H1 (cell line): ENCODE results near the gene NCCRP1. TPM values are rescaled to one million over a fixed set of nuclear protein-coding genes. Genes with fewer than 3 reads are reported as not detected.

ENCODE experiments used
- CTCF ChIA-PET: fragments of 300-600 bp; sonication (Branson Sonifier 250); formaldehyde crosslinking; loops from one replicate; lab custom pipeline; 2021; ENCODE audit not compliant: partially characterized antibody; lab: Charles Lee
- POLR2A ChIA-PET: fragments of 300-600 bp; sonication (Branson Sonifier 250); formaldehyde crosslinking; loops from one replicate; lab custom pipeline; 2021; ENCODE audit warnings: inconsistent platforms; ENCODE audit not compliant: partially characterized antibody; lab: Charles Lee
- DNase-seq, 2 experiments: peaks; one replicate each; pipeline versions ENCODE4 v3.0.0 to v3.0.0-alpha.2; 2010 to 2022; ENCODE audit warnings: low spot score in 2 of 2, low read depth in 1 of 2, mixed read lengths in 1 of 2
- FAIRE-seq: peaks from 2 replicates; lab custom pipeline; 2011; peaks lifted over from hg19 to GRCh38; lab: Jason Lieb, UNC
- H2AFZ ChIP-seq: 2 replicates; pipeline ENCODE4 v1.8.1; 2012; ENCODE audit warnings: low read length, inconsistent platforms
- H2AK5ac ChIP-seq: 2 replicates; pipeline ENCODE4 v1.6.1; 2013; ENCODE audit warnings: low read depth, low read length
- H2BK120ac ChIP-seq: replicated peaks from 2 replicates; pipeline ENCODE3; 2013; ENCODE audit warnings: low read depth, low read length, inconsistent platforms
- H2BK12ac ChIP-seq: 2 replicates; pipeline ENCODE4 v1.6.1; 2013; ENCODE audit warnings: low read depth, low read length
- H2BK15ac ChIP-seq: 2 replicates; pipeline ENCODE4 v1.6.1; 2013; ENCODE audit warnings: low read length
- H2BK20ac ChIP-seq: 2 replicates; pipeline ENCODE4 v1.6.1; 2013; ENCODE audit warnings: low read length
- H2BK5ac ChIP-seq: 2 replicates; pipeline ENCODE4 v1.6.1; 2013; ENCODE audit warnings: low read depth, low read length
- H3K14ac ChIP-seq: 2 replicates; pipeline ENCODE4 v1.6.1; 2013; ENCODE audit warnings: inconsistent platforms; ENCODE audit not compliant: insufficient read length
- H3K18ac ChIP-seq: 2 replicates; pipeline ENCODE4 v1.6.1; 2013; ENCODE audit warnings: low read length; ENCODE audit errors: extremely low read depth
- H3K23ac ChIP-seq: 2 replicates; pipeline ENCODE4 v1.6.1; 2013; ENCODE audit warnings: inconsistent platforms; ENCODE audit not compliant: insufficient read length
- H3K23me2 ChIP-seq: 2 replicates; pipeline ENCODE4 v1.6.1; 2013; ENCODE audit warnings: low read depth, low read length
- H3K27ac ChIP-seq: 2 replicates; pipeline ENCODE4 v1.6.1; 2011; ENCODE audit warnings: low read depth, low read length, inconsistent platforms
- H3K27me3 ChIP-seq, 4 experiments: replicated peaks in 1 of 4; 1 replicate in 1 of 4; 2 replicates in 3 of 4; pipeline versions ENCODE4 v1.6.1 to v1.8.1; 2011 to 2013; ENCODE audit warnings: low read length in 3 of 4, mild to moderate bottlenecking in 3 of 4, inconsistent platforms in 2 of 4, mixed read lengths in 2 of 4, moderate library complexity in 1 of 4; ENCODE audit not compliant: control insufficient read depth in 3 of 4, insufficient read depth in 3 of 4; ENCODE audit errors: extremely low read depth in 1 of 4
- H3K36me3 ChIP-seq, 4 experiments: 2 replicates each; pipeline versions ENCODE4 v1.6.1 to v1.8.1; 2011 to 2013; ENCODE audit warnings: mild to moderate bottlenecking in 4 of 4, low read length in 3 of 4, moderate library complexity in 2 of 4, control low read depth in 1 of 4, inconsistent platforms in 1 of 4; ENCODE audit not compliant: insufficient read depth in 4 of 4, control insufficient read depth in 2 of 4
- H3K4ac ChIP-seq: replicated peaks from 2 replicates; pipeline ENCODE3; 2013; ENCODE audit warnings: low read length, low read depth, mixed read lengths, inconsistent platforms; ENCODE audit not compliant: insufficient read length
- H3K4me1 ChIP-seq, 4 experiments: replicated peaks in 1 of 4; 1 replicate in 1 of 4; 2 replicates in 3 of 4; pipeline versions ENCODE4 v1.6.1 to v1.8.1; 2011 to 2013; ENCODE audit warnings: low read length in 3 of 4, inconsistent platforms in 2 of 4, mixed read lengths in 1 of 4; ENCODE audit not compliant: insufficient read depth in 4 of 4, control insufficient read depth in 3 of 4
- H3K4me2 ChIP-seq, 2 experiments: 2 replicates each; pipeline versions ENCODE4 v1.6.1 to v1.8.1; 2011 to 2013; ENCODE audit warnings: low read depth in 2 of 2, low read length in 2 of 2, control low read depth in 1 of 2, inconsistent platforms in 1 of 2, mild to moderate bottlenecking in 1 of 2; ENCODE audit not compliant: insufficient read depth in 1 of 2
- H3K4me3 ChIP-seq, 4 experiments: fragments of 200-600, 300-600 bp in 1 of 4; sonication (generic), shearing (Covaris generic), sonication (Bioruptor Twin) in 1 of 4; 2 replicates each; pipeline versions ENCODE4 v1.5.1 to v1.8.1; 2011 to 2016; ENCODE audit warnings: low read length in 4 of 4, low read depth in 3 of 4, control low read depth in 2 of 4, inconsistent platforms in 2 of 4, mild to moderate bottlenecking in 2 of 4, mixed read lengths in 1 of 4, moderate library complexity in 1 of 4; ENCODE audit not compliant: insufficient read depth in 2 of 4; ENCODE audit errors: extremely low read depth in 1 of 4
- H3K56ac ChIP-seq: replicated peaks from 2 replicates; pipeline ENCODE3; 2013; ENCODE audit warnings: low read depth, mild to moderate bottlenecking, mixed read lengths, low read length, inconsistent platforms; ENCODE audit not compliant: insufficient read length
- H3K79me1 ChIP-seq: 2 replicates; pipeline ENCODE4 v1.6.1; 2013; ENCODE audit warnings: low read depth, low read length, control low read depth
- H3K79me2 ChIP-seq, 2 experiments: 2 replicates each; pipeline versions ENCODE4 v1.6.1 to v1.8.1; 2012 to 2013; ENCODE audit warnings: low read length in 2 of 2, mild to moderate bottlenecking in 2 of 2, inconsistent platforms in 1 of 2; ENCODE audit not compliant: insufficient read depth in 2 of 2, control insufficient read depth in 1 of 2
- H3K9ac ChIP-seq, 4 experiments: replicated peaks in 1 of 4; 1 replicate in 1 of 4; 2 replicates in 3 of 4; pipeline versions ENCODE4 v1.6.1 to v1.8.1; 2011 to 2013; ENCODE audit warnings: low read depth in 3 of 4, low read length in 3 of 4, control low read depth in 2 of 4, mild to moderate bottlenecking in 2 of 4, moderate library complexity in 2 of 4, inconsistent platforms in 1 of 4; ENCODE audit errors: extremely low read depth in 1 of 4
- H3K9me3 ChIP-seq, 2 experiments: 2 replicates each; pipeline versions ENCODE4 v1.6.1 to v1.8.1; 2012 to 2013; ENCODE audit warnings: mild to moderate bottlenecking in 2 of 2, moderate library complexity in 2 of 2, control low read depth in 1 of 2, inconsistent platforms in 1 of 2, low read depth in 1 of 2, low read length in 1 of 2, mixed read lengths in 1 of 2; ENCODE audit not compliant: insufficient read depth in 2 of 2
- H4K20me1 ChIP-seq, 2 experiments: replicated peaks in 1 of 2; 2 replicates each; pipeline versions ENCODE3 to v1.8.1; 2011 to 2013; ENCODE audit warnings: inconsistent platforms in 2 of 2, low read length in 2 of 2, mild to moderate bottlenecking in 1 of 2; ENCODE audit not compliant: insufficient read depth in 2 of 2, control insufficient read depth in 1 of 2
- H4K5ac ChIP-seq: 2 replicates; pipeline ENCODE4 v1.6.1; 2013; ENCODE audit warnings: low read length, low read depth, mixed read lengths, inconsistent platforms; ENCODE audit not compliant: insufficient read length
- H4K8ac ChIP-seq: 2 replicates; pipeline ENCODE4 v1.8.0; 2013; ENCODE audit warnings: mild to moderate bottlenecking, moderate library complexity, low read length, inconsistent platforms; ENCODE audit not compliant: insufficient read depth; ENCODE audit errors: extremely low read depth
- H4K91ac ChIP-seq: replicated peaks from 2 replicates; pipeline ENCODE3; 2013; ENCODE audit warnings: low read length, mixed read lengths, inconsistent platforms; ENCODE audit not compliant: insufficient read length
- ASH2L ChIP-seq: fragments of 200-600, 300-600 bp; sonication (generic); IDR thresholded peaks from one replicate; pipeline ENCODE4 v1.7.1; 2017; ENCODE audit warnings: low read length
- BACH1 ChIP-seq: IDR thresholded peaks from 2 replicates; pipeline ENCODE4 v1.6.1; 2012; ENCODE audit warnings: low read length, improper control_type of control experiment
- BCL11A ChIP-seq, 2 experiments: IDR thresholded peaks; one replicate each; pipeline ENCODE4 v1.6.1; 2011; ENCODE audit warnings: low read depth in 2 of 2, low read length in 2 of 2, mild to moderate bottlenecking in 2 of 2
- CBX5 ChIP-seq: fragments of 300-800, 300-1000 bp; sonication (generic); IDR thresholded peaks from 2 replicates; pipeline ENCODE4 v1.7.1; 2016; ENCODE audit warnings: antibody characterized with exemption, low read length, low read depth
- CBX8 ChIP-seq: fragments of 300-800, 300-1000 bp; sonication (generic); IDR thresholded peaks from 2 replicates; pipeline ENCODE4 v1.7.1; 2016; ENCODE audit warnings: low read depth, low read length, borderline replicate concordance
- CHD1 ChIP-seq: IDR thresholded peaks from 2 replicates; pipeline ENCODE4 v1.6.1; 2012; ENCODE audit warnings: low read depth, low read length, improper control_type of control experiment
- HDAC2 ChIP-seq, 2 experiments: fragments of 300-600 bp in 1 of 2; sonication (generic) in 1 of 2; IDR thresholded peaks; 2 replicates each; pipeline ENCODE4 v1.6.1; 2011 to 2012; ENCODE audit warnings: low read depth in 2 of 2, low read length in 2 of 2, mild to moderate bottlenecking in 2 of 2, moderate library complexity in 2 of 2, borderline replicate concordance in 1 of 2, inconsistent platforms in 1 of 2
- HDAC6 ChIP-seq: IDR thresholded peaks from one replicate; pipeline ENCODE4 v1.7.1; 2012; ENCODE audit warnings: low read depth, mild to moderate bottlenecking, inconsistent platforms, low read length, moderate library complexity
- JUN ChIP-seq: IDR thresholded peaks from 2 replicates; pipeline ENCODE4 v1.6.1; 2011; ENCODE audit warnings: low read depth, mild to moderate bottlenecking, improper control_type of control experiment, low read length
- RBBP5 ChIP-seq: IDR thresholded peaks from 2 replicates; pipeline ENCODE4 v1.7.1; 2012; ENCODE audit warnings: low read depth, mild to moderate bottlenecking, inconsistent platforms, low read length, moderate library complexity, borderline replicate concordance
- RXRA ChIP-seq: IDR thresholded peaks from 2 replicates; pipeline ENCODE4 v1.6.1; 2011; ENCODE audit warnings: low read depth, mild to moderate bottlenecking, low read length, moderate library complexity; ENCODE audit not compliant: insufficient read depth
- SIX5 ChIP-seq: IDR thresholded peaks from 2 replicates; pipeline ENCODE4 v1.6.1; 2011; ENCODE audit warnings: mild to moderate bottlenecking, low read depth, low read length
- TAF7 ChIP-seq: optimal IDR thresholded peaks from 2 replicates; pipeline ENCODE3; 2011; ENCODE audit warnings: low read depth, mild to moderate bottlenecking, inconsistent platforms, low read length, moderate library complexity, borderline replicate concordance
- WGBS, 2 experiments: shearing (Covaris generic) in 1 of 2; methylation state at CpG; one replicate each; pipeline versions ENCODE4 v1.1.6 to v1.1.7; 2013 to 2015; ENCODE audit warnings: low lambda C conversion rate in 2 of 2, mixed read lengths in 2 of 2, inconsistent platforms in 1 of 2, low coverage in 1 of 2, missing lambda C conversion rate in 1 of 2; ENCODE audit not compliant: insufficient replicate concordance in 2 of 2, insufficient coverage in 1 of 2, insufficient read length in 1 of 2; ENCODE audit errors: extremely low coverage in 1 of 2, missing lambda C conversion rate in 1 of 2; 5-methylcytosine and 5-hydroxymethylcytosine counted together
- polyA plus RNA-seq, 7 experiments: library from polyadenylated mRNA; depleted of rRNA in 3 of 7; stranded (reverse) in 5 of 7; unstranded in 2 of 7; fragments of >200 nt in 5 of 7; fragments of 200-250 nt in 2 of 7; gene quantifications; 1 replicate in 5 of 7; 2 replicates in 1 of 7; 4 replicates in 1 of 7; pipeline versions ENCODE4 v1.2.1 to v1.2.3, GENCODE V29; 2011 to 2013; ENCODE audit warnings: missing spikeins in 2 of 7, mixed read lengths in 2 of 7
- total RNA-seq: library from RNA; stranded (reverse); fragmentation: NEBNext Ultra II Directional; extraction: Animal tissue kit (Norgen Biotek cat#: 25700); gene quantifications from 2 replicates; pipeline ENCODE4 v1.2.1, GENCODE V29; 2021

NCCRP1 gene
- total and polyA plus RNA-seq, 2 of the 8 experiments (the other 6 are each of a cell fraction or from before 2014, with no cell fraction given), result 2.8 to 7.9 TPM

- FAIRE-seq (no peak), DNase-seq (no peak)
- H3K4me1 ChIP-seq, result peaks cover 0 to 5% (median under 1%) of the 10 kb centered on the region in 4 experiments; a peak in 3 of 7 replicates
- H3K23me2 ChIP-seq, result no peaks in the 10 kb centered on the region
- no peak overlapping the region for H2BK5ac ChIP-seq
- no peaks in the 10 kb centered on the region for H4K20me1 ChIP-seq
- H2AFZ ChIP-seq, result no peak overlapping the region
- no peak overlapping the region for H3K4ac ChIP-seq
- no peak overlapping the region for H3K18ac ChIP-seq
- ChIA-PET CTCF (interaction anchor here (0.6 to 0.8 kb wide), 2 partner anchors 21 to 119 kb away, joined by 3 to 4 read pairs; no protein-coding TSS in a partner anchor), POLR2A (no interaction called here)
- H4K8ac ChIP-seq, result no peak overlapping the region
- H3K56ac ChIP-seq, result no peak overlapping the region
- H3K27me3 ChIP-seq, result peaks cover 4 to 19% (median 10%) of the 10 kb centered on the region in 4 experiments; a peak in 6 of 7 replicates
- H2BK120ac ChIP-seq, result no peak overlapping the region
- H3K36me3 ChIP-seq, result no peaks in the 10 kb centered on the region
- 0 out of 2 replicates have a peak overlapping the region, but pooled peaks have one; percentile 35 for H2BK12ac ChIP-seq
- H2AK5ac ChIP-seq, result 0 out of 2 replicates have a peak overlapping the region, but pooled peaks have one; percentile 53
- no peak overlapping the region for H3K4me3 ChIP-seq
- no peaks in the 10 kb centered on the region for H3K79me2 ChIP-seq
- H3K14ac ChIP-seq, result no peak overlapping the region
- no peaks in the 10 kb centered on the region for H3K9me3 ChIP-seq
- no peak overlapping the region; a peak in 1 of 7 replicates for H3K9ac ChIP-seq
- H3K4me2 ChIP-seq, result no peak overlapping the region
- no peak overlapping the region for H4K91ac ChIP-seq
- H2BK20ac ChIP-seq, result no peak overlapping the region
- no peak overlapping the region for H4K5ac ChIP-seq
- H3K27ac ChIP-seq, result no peak overlapping the region
- no peaks in the 10 kb centered on the region for H3K79me1 ChIP-seq
- H3K23ac ChIP-seq, result no peak overlapping the region
- H2BK15ac ChIP-seq, result no peak overlapping the region
- 82% methylated on average over 9 of the region's 9 CpGs; no CpG with 5 or more reads in 1 of the 2 experiments for WGBS, 2 experiments
- no peak for TF ChIP-seq TAF7
- TF ChIP-seq RXRA, result no peak
- TF ChIP-seq HDAC2 (IDR thresholded peaks at IDR 0.05; ENCODE audit: borderline replicate concordance in 1 of 2, low read depth in 2 of 2, low read length in 2 of 2), result no peak
- no peak for TF ChIP-seq ASH2L
- no peak for TF ChIP-seq HDAC6
- no peak for TF ChIP-seq RBBP5
- no peak for TF ChIP-seq BCL11A (IDR thresholded peaks at IDR 0.05; ENCODE audit: low read depth in 2 of 2, low read length in 2 of 2)
- TF ChIP-seq CBX5, result no peak
- no peak for TF ChIP-seq CBX8
- no peak for TF ChIP-seq SIX5
- TF ChIP-seq BACH1, result no peak
- no peak for TF ChIP-seq JUN
- no peak for TF ChIP-seq CHD1
These were observed 11.5 kb downstream of the NCCRP1 start for GRCh38 chr19:39208175-39208795.
